Adrenal gland (tissue), 12 donors: ENCODE measurements around the gene EPHB1. TPM values are rescaled to one million over a fixed set of nuclear protein-coding genes. Genes with fewer than 3 reads are reported as not detected.
A peak's percentile ranks its signal among the peaks of the same experiment; 100 is the strongest.

Experiments used
- DNase-seq, 7 donors: peaks; one replicate each; pipeline ENCODE4 v3.0.0-alpha.2; 2019 to 2020
- H3K27ac ChIP-seq, 5 donors: fragments of 200-600 bp; sonication (generic) in 4 of 5; 1 replicate in 3 of 5; 2 replicates in 2 of 5; pipeline versions ENCODE4 v1.5.1 to v1.8.0; 2016 to 2020; ENCODE audit warnings: mild to moderate bottlenecking in 1 of 5
- H3K27me3 ChIP-seq: fragments of 200-600 bp; 2 replicates; pipeline ENCODE4 v1.8.0; 2021
- H3K36me3 ChIP-seq, 2 donors: fragments of 200-600 bp; replicated peaks in 1 of 2; 1 replicate in 1 of 2; 2 replicates in 1 of 2; pipeline versions ENCODE4 v1.5.1 to v1.8.0; 2018 to 2022
- H3K4me1 ChIP-seq, 2 donors: fragments of 200-600 bp; replicated peaks in 1 of 2; 1 replicate in 1 of 2; 2 replicates in 1 of 2; pipeline versions ENCODE4 v1.5.1 to v1.8.0; 2018 to 2021
- H3K4me3 ChIP-seq, 4 donors: fragments of 200-600 bp; sonication (generic) in 3 of 4; one replicate each; pipeline ENCODE4 v1.5.1; 2016 to 2018
- H3K9me3 ChIP-seq, 3 donors: fragments of 200-600 bp; sonication (generic) in 1 of 3; replicated peaks in 1 of 3; 1 replicate in 2 of 3; 2 replicates in 1 of 3; pipeline versions ENCODE4 v1.5.1 to v1.8.0; 2016 to 2021
- POLR2A ChIP-seq, 2 donors: fragments of 450-650 bp; IDR thresholded peaks; one replicate each; pipeline ENCODE4 v1.6.1; 2017; ENCODE audit warnings: antibody characterized with exemption in 2 of 2, mild to moderate bottlenecking in 2 of 2, moderate library complexity in 1 of 2
- WGBS, 4 donors: extraction: QIAGEN DNeasy Blood & Tissue Kit in 2 of 4; methylation state at CpG; one replicate each; pipeline versions ENCODE4 v1.1.5 to v1.1.7; 2013 to 2017; 5-methylcytosine and 5-hydroxymethylcytosine counted together
- intact Hi-C, 2 donors: fragments of 100-400 bp; cut with DNase I; formaldehyde crosslinking; loops; one replicate each; pipeline versions ENCODE4 v1.14.1 to v1.15.0; 2022 to 2023
- polyA plus RNA-seq, 3 donors: library from polyadenylated mRNA; stranded (reverse); fragments of 200-250 nt in 2 of 3; fragments of 350-450 nt in 1 of 3; fragmentation: Illumina TruSeq in 1 of 3; extraction: RNeasy Lipid Tissue Mini Kit (QIAGEN cat#74804) in 1 of 3; gene quantifications; one replicate each; pipeline ENCODE4 v1.2.3, GENCODE V29; 2013 to 2014
- total RNA-seq, 9 donors: library from RNA; depleted of rRNA in 4 of 9; stranded (reverse); fragments of >200 nt in 4 of 9; fragments of 120-200 nt in 1 of 9; fragmentation: NEBNext Ultra II Directional in 1 of 9; extraction: Animal tissue kit (Norgen Biotek cat#: 25700) in 1 of 9; gene quantifications; one replicate each; pipeline versions ENCODE4 v1.1.0 to v1.2.4, GENCODE V29; 2013 to 2023
- TF ChIP-seq, protein P1 (sequence below), 6 experiments: fragments of 450-650 bp in 4 of 6; fragments of 200-600 bp in 2 of 6; sonication (generic) in 1 of 6; IDR thresholded peaks; 1 replicate in 5 of 6; 2 replicates in 1 of 6; pipeline versions ENCODE4 v1.5.1 to v1.8.0; 2016 to 2021; ENCODE audit warnings: antibody characterized with exemption in 6 of 6, mild to moderate bottlenecking in 2 of 6, moderate library complexity in 1 of 6
- donor health status: healthy with polysubstance abuse.
- donor health status: Bipolar disorder and iron deficiency.
- donor health status: DM: yes; HTN: yes; CAD: no.
- donor health status: DM: no; HTN: no; CAD: no.
- donor health status: DM: no; HTN: no; CAD: no.
- donor health status: DM: yes; HTN: yes; CAD: no.

EPHB1 gene
- total and polyA plus RNA-seq, 12 donors = 0.10 to 3.4 (median 0.98) TPM

DNA sequence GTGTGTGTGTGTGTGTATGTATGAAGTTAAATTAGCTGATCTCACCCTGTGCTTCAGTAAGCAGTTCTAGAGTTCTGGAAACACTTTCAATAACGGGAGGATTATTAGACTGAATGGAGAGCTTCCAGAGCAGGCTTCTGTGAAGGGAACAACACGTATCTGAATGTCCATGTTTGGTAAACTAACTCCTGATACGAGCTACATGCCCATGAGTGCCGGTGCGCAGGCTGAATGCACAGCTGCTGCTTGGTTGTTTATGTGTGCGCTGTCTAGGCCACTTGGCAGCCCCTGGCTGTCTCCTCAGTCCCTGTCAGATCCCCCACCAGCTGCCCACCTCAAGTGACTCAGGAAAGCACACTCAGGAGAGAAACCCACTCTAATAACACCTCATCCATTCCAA, 137.0 kb downstream of the EPHB1 start:
- H3K27ac ChIP-seq = no peak overlapping the region
- TF ChIP-seq POLR2A (IDR thresholded peaks at IDR 0.05) = no peak
- TF ChIP-seq, protein P1, sequence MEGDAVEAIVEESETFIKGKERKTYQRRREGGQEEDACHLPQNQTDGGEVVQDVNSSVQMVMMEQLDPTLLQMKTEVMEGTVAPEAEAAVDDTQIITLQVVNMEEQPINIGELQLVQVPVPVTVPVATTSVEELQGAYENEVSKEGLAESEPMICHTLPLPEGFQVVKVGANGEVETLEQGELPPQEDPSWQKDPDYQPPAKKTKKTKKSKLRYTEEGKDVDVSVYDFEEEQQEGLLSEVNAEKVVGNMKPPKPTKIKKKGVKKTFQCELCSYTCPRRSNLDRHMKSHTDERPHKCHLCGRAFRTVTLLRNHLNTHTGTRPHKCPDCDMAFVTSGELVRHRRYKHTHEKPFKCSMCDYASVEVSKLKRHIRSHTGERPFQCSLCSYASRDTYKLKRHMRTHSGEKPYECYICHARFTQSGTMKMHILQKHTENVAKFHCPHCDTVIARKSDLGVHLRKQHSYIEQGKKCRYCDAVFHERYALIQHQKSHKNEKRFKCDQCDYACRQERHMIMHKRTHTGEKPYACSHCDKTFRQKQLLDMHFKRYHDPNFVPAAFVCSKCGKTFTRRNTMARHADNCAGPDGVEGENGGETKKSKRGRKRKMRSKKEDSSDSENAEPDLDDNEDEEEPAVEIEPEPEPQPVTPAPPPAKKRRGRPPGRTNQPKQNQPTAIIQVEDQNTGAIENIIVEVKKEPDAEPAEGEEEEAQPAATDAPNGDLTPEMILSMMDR (IDR thresholded peaks at IDR 0.05) = no peak

DNA sequence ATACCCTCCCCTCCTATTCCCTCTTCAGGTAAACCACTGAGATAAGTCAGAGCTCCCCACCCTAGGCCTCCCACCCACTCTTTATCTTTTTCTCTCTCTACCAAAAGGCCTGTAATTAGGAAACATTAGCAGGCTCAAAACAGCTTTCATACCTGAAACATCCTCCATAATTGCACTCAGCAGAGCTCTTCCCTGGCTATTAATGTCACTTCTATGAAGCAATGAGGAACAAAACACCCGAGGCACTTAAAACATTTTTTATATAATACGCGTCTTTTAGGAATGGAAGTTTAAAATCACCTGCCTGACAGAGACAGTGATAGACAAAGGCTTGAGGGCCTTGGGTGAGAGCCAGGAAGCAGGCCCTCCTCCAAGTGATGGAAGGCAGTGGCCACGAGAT, 138.9 kb downstream of the EPHB1 start:
- TF ChIP-seq, protein P1 (IDR thresholded peaks at IDR 0.05) = no peak
- TF ChIP-seq POLR2A (IDR thresholded peaks at IDR 0.05) = no peak
- no peak for DNase-seq
- no peaks in the 10 kb centered on the region for H3K36me3 ChIP-seq
- H3K9me3 ChIP-seq = no peaks in the 10 kb centered on the region
- no peaks in the 10 kb centered on the region for H3K27me3 ChIP-seq
- no peak overlapping the region for H3K27ac ChIP-seq
- WGBS, 4 donors = 80 to 92% (median 85%) methylated on average over 4 of the region's 4 CpGs
- H3K4me3 ChIP-seq = no peak overlapping the region
- intact Hi-C loops = no loop called here
- H3K4me1 ChIP-seq = no peaks in the 10 kb centered on the region

More for the DNA sequence above, 137.0 kb downstream of the EPHB1 start:
- 56 to 92% (median 86%) methylated on average over 1 to 6 of the region's 6 CpGs for WGBS, 4 donors
- Histone ChIP-seq H3K27me3 (no peaks in the 10 kb centered on the region), H3K4me1 (no peaks in the 10 kb centered on the region), H3K4me3 (no peak overlapping the region), H3K9me3 (no peaks in the 10 kb centered on the region), H3K36me3 (no peaks in the 10 kb centered on the region)
- intact Hi-C loops = no loop called here
- DNase-seq = no peak

DNA sequence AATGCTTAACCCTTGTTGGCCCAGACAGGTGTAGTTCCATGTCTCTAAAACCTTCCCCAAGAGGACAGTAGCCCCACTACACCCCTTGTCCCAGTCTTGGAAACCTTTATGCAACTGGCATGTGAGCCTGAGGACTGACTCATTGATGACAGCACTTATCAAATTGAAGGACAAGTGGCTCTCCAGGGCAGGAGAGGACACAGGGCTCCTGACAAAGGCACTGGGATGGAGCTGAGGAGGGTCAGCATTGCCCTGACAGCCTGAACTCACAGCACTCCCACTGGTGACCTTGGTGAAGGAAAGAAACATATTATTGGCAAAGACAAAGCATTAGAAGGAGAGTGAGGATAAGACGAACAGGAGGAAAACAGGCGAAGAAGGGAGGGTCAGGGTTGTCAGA, 139.9 kb downstream of the EPHB1 start:
- no peaks in the 10 kb centered on the region for H3K36me3 ChIP-seq
- WGBS, 4 donors = 37 to 62% (median 52%) methylated on average over 2 of the region's 2 CpGs
- no peaks in the 10 kb centered on the region for H3K4me1 ChIP-seq
- H3K9me3 ChIP-seq = no peaks in the 10 kb centered on the region
- peak in 1 of 7 donors; percentile 1 for DNase-seq
- H3K27ac ChIP-seq = no peak overlapping the region
- TF ChIP-seq, protein P1 (IDR thresholded peaks at IDR 0.05) = no peak
- TF ChIP-seq POLR2A (IDR thresholded peaks at IDR 0.05) = no peak
- no peaks in the 10 kb centered on the region for H3K27me3 ChIP-seq
- no peak overlapping the region for H3K4me3 ChIP-seq
- intact Hi-C loops = no loop called here

DNA sequence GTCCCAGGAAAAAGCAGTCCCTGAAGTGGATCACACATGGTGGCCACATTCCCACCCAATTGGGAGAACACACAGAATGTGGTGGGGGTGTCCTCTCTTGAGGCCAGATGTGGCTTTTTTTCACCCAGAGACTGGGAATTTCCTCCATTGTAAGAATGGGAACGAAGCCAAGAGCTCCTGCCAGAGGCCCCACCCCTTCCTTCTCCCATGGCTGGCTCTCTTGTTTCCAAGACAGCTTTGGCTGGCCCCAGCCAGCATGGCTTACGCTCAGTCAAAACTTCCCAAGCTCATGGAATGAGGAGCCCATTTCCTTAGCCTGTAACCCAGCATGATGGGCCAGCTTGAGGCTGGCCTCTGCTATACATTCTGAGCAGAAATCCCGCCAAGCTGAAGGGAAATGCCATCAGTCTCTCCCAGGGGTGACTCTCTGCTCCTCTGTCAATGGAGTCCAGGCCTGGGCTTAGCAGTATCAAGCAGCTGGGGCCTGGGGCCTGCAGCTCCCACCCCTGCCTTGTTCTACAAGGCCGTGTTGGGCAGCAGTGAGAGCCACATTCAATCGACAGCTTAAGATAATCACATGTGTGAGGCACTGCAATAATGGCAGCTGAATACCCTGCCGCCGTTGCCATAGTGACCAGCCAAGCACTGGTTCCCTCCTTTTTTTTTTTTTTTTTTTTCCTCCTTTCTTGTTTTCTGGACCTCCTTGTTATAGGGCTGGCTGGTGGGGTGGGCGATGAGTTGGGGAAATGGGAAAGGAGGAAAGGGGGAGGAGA, 142.4 kb downstream of the EPHB1 start:
- no peaks in the 10 kb centered on the region for H3K36me3 ChIP-seq
- intact Hi-C loops = no loop called here
- no peaks in the 10 kb centered on the region for H3K9me3 ChIP-seq
- WGBS, 4 donors = 56 to 66% (median 61%) methylated on average over 7 to 8 of the region's 8 CpGs
- TF ChIP-seq POLR2A (IDR thresholded peaks at IDR 0.05) = no peak
- TF ChIP-seq, protein P1 (IDR thresholded peaks at IDR 0.05) = no peak
- H3K4me3 ChIP-seq = no peak overlapping the region
- peak in 2 of 7 donors; percentile 4 to 54 for DNase-seq
- no peak overlapping the region for H3K27ac ChIP-seq
- H3K27me3 ChIP-seq = no peaks in the 10 kb centered on the region
- no peaks in the 10 kb centered on the region for H3K4me1 ChIP-seq
